ENCODE results near the gene MAPK4.

Gene MAPK4

GRCh38 chr18:50675043-50675442 is 115.2 kb downstream of the MAPK4 start:
- TF ChIP-seq, protein P1, sequence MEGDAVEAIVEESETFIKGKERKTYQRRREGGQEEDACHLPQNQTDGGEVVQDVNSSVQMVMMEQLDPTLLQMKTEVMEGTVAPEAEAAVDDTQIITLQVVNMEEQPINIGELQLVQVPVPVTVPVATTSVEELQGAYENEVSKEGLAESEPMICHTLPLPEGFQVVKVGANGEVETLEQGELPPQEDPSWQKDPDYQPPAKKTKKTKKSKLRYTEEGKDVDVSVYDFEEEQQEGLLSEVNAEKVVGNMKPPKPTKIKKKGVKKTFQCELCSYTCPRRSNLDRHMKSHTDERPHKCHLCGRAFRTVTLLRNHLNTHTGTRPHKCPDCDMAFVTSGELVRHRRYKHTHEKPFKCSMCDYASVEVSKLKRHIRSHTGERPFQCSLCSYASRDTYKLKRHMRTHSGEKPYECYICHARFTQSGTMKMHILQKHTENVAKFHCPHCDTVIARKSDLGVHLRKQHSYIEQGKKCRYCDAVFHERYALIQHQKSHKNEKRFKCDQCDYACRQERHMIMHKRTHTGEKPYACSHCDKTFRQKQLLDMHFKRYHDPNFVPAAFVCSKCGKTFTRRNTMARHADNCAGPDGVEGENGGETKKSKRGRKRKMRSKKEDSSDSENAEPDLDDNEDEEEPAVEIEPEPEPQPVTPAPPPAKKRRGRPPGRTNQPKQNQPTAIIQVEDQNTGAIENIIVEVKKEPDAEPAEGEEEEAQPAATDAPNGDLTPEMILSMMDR (IDR thresholded peaks at IDR 0.05): no peak

- TF ChIP-seq, protein P1 (IDR thresholded peaks at IDR 0.05): no peak
These were observed 118.8 kb downstream of the MAPK4 start for GRCh38 chr18:50678651-50679050.

- TF ChIP-seq, protein P1 (IDR thresholded peaks at IDR 0.05): no peak
These were observed 119.2 kb downstream of the MAPK4 start for GRCh38 chr18:50679056-50679455.

DNA sequence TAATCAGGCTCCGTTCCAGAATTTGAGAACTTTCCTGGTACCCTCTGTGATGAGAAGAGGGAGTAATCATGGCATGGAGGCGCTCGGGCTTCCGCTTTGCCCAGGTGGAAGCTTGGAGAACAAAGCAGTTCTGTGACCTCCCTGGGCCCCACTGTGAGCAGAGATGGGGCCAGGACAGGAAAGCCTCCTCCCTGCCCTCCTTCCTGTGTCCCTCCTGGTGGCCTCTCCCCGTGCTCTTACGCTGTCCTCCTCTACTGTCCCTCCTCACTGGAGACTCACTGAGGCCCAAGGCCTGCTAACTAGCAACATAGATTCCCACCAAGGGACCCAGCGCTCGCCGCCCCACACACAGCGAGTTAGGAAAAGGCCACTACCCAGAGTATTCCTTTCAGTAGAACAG is 119.8 kb downstream of the MAPK4 start:
- TF ChIP-seq, protein P1 (IDR thresholded peaks at IDR 0.05): no peak

DNA sequence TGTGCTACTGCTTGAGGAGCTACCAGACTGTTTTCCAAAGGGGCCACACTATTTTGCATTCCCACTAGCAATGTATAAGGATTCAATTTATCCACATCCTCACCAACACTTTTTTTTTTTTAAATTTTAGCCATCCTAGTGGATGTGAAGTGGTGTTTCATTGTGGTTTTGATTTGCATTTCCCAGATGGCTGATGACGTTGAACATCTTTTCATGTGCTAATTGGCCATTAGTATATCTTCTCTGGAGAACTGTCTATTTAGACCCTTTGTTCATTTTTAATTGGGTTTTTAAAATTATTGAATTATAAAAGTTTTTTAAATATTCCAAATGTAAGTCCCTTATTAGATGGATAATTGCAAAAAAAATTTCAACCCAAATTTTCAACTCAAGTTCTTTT is 121.1 kb downstream of the MAPK4 start:
- TF ChIP-seq, protein P1 (IDR thresholded peaks at IDR 0.05): no peak

DNA sequence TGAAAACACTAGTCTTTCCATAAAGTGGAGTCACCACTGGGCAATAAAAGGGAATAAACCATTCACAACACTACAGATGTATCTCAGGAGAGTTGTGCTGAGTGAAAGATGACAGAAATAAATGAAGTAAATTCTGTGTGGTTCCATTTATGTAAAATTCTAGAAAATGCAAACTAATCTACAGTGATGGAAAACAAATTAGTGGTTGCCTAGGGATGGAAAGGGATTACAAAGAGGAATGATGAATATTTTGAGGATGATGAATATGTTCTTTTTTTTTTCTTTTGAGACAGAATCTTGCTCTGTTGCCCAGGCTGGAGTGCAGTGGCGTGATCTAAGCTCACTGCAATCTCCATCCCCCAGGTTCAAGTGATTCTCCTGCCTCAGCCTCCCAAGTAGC is 123.0 kb downstream of the MAPK4 start:
- TF ChIP-seq, protein P1 (IDR thresholded peaks at IDR 0.05): no peak

DNA sequence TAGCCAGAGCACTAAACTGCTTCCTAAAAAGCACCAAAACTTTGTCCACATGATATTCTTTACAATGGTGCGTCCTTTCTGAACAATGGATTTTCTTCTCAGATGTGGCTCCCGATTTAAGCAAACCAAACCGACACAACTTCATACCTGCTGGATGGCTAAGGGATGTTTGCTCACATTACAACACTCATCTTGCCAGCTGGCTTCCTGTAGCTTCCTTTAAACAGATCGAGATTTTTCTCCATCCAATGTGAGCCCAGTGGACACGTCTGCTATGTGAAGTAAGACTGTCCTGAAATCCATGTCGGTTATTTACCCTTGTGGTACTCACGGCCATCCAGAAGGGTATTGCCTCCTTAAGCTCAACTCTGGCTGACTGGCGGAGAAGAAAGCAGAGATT is 126.5 kb downstream of the MAPK4 start:
- TF ChIP-seq, protein P1 (IDR thresholded peaks at IDR 0.05): no peak

- TF ChIP-seq, protein P1 (IDR thresholded peaks at IDR 0.05): no peak
These were observed 127.6 kb downstream of the MAPK4 start for GRCh38 chr18:50687491-50687890.

Data from LNCAP (cell line).